H7 (cell line): ENCODE data around the gene CDK1. TPM values are rescaled to one million over a fixed set of nuclear protein-coding genes. Genes with fewer than 3 reads are reported as not detected.

ENCODE experiments used
- DNase-seq: peaks from one replicate; pipeline ENCODE4 v3.0.0; 2012
- H3K27me3 ChIP-seq: 2 replicates; pipeline ENCODE4 v1.6.0; 2011; ENCODE audit warnings: mild to moderate bottlenecking, low read length; ENCODE audit not compliant: control insufficient read depth, insufficient read depth
- H3K36me3 ChIP-seq: replicated peaks from 2 replicates; pipeline ENCODE4 v1.5.1; 2011; ENCODE audit warnings: low read length; ENCODE audit not compliant: control insufficient read depth, insufficient read depth
- H3K4me3 ChIP-seq: 2 replicates; pipeline ENCODE4 v1.5.1; 2011; ENCODE audit warnings: low read depth, mild to moderate bottlenecking, control low read depth, low read length, moderate library complexity; ENCODE audit not compliant: insufficient read depth
- total RNA-seq: library from RNA; depleted of rRNA; stranded (reverse); fragments of >200 nt; shearing (Covaris generic); gene quantifications from 2 replicates; pipeline ENCODE4 v1.2.3, GENCODE V29; 2014

Gene CDK1
- total RNA-seq, 1 experiment from 2014 or later = 187 TPM

DNA sequence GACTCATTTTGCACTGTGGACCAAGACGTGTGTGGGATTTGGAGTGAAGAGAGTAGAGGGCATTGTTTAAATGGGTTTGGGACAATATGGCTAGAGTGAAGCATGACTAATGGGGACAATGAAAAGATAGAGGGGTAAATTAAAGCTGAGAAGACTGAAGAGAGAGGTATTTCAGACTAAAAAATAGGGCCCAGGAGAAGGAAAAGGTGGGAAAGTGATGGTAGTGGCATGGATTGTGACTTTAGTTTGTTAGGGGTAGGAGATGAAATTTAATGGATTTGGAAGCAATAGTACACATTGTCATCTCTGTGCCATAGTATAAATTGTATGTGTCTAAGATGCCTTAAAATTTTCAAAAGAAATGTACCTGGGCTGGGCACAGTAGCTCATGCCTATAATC, 18.2 kb downstream of the CDK1 start:
- peaks cover 15% of the 10 kb centered on the region for H3K36me3 ChIP-seq

DNA sequence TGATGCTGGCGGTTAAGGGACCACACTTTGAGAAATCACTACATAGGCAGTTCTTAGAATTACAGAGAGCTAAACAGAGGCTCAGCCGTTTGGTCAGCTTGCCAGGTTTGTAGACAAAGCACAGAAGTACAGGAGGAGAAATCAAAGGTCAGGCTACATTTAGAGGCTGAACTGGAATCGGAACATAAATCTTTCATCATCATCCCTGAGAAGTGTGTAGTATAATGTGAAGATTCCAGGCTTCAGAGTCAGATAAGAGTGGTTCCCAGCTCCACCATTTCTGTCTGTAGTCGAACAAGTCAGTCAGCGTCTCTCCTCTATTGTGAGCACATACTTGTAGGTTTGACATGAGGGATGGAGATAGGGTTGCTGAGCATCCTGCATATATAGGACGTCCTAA, 18.9 kb downstream of the CDK1 start:
- H3K4me3 ChIP-seq = no peak overlapping the region

More for the DNA sequence above, 18.2 kb downstream of the CDK1 start:
- Histone ChIP-seq H3K27me3 (no peaks in the 10 kb centered on the region), H3K4me3 (no peak overlapping the region)
- no peak for DNase-seq

DNA sequence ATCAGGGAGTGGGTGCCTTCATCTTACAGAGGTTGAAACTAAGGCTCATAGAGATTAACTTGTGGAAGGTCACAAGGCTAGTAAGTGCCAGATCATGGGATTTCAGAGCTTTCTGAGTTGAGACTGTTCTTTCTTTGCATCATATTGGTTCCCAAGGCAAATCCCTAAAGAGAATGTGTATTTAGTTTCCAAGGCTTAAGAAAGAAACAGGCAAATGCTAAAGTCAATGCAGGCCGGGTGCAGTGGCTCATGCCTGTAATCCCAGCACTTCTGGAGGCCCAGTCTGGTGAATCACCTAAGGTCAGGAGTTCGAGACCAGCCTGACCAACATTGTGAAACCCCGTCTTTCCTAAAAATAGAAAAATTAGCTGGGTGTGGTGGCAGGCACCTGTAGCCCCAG, 19.8 kb downstream of the CDK1 start:
- H3K36me3 ChIP-seq = peaks cover 5% of the 10 kb centered on the region
- DNase-seq = no peak
- no peak overlapping the region for H3K4me3 ChIP-seq
- H3K27me3 ChIP-seq = no peaks in the 10 kb centered on the region

More for the DNA sequence above, 18.9 kb downstream of the CDK1 start:
- H3K27me3 ChIP-seq = no peaks in the 10 kb centered on the region
- H3K36me3 ChIP-seq = peaks cover 13% of the 10 kb centered on the region
- no peak for DNase-seq

DNA sequence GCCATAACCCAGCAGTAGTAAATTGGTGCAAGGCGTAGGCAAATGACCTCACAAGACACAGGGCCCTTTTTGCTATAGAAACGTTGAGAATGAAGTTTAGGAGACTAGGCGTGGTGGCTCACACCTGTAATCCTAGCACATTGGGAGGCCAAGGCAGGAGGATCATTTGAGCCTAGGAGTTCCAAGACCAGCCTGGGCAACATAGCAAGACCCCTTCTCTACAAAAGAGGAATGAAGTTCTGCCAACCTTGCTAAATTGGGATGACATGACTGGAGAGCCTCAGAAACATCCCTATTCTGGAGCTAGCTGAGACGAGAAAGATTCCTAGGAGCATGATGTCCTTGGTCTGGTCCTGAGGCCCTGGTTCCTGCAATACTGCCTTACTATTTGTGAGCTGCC, 20.6 kb downstream of the CDK1 start:
- Histone ChIP-seq H3K36me3 (peaks cover 2% of the 10 kb centered on the region), H3K27me3 (no peaks in the 10 kb centered on the region), H3K4me3 (no peak overlapping the region)
- DNase-seq = no peak

DNA sequence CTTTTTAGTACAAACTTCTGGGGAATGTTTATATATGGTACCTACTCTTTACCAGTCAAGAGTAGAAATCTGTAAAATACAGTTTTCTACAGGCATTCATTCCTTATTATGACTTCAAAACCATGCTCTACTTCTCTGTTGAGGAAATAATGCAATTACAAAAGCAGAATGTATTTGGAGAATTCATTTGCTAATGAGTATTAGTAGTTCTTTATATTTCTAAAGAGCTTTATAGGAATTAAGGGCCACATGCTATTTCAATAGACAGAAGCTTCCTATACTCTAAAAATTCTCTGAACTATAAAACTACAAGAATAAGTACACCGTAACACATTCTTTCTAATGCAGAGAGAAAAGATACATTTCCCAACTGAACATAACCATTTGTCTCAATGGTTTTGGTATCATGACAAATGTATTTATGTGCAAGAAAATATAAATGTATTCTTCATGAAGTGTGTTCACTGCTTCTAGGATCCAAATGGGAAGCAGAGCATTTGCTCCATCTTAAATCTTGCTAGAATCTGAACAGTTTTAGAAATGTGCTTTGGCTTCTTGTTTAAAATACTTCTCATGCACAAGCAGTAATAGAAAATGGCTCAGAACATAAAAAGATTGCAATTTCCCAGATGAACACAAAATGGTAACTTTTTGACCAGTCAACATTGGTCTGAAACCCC, 21.8 kb downstream of the CDK1 start:
- Histone ChIP-seq H3K36me3 (no peaks in the 10 kb centered on the region; the same call in 1 of the 2 replicates), H3K27me3 (no peaks in the 10 kb centered on the region), H3K4me3 (no peak overlapping the region)
- DNase-seq = no peak

DNA sequence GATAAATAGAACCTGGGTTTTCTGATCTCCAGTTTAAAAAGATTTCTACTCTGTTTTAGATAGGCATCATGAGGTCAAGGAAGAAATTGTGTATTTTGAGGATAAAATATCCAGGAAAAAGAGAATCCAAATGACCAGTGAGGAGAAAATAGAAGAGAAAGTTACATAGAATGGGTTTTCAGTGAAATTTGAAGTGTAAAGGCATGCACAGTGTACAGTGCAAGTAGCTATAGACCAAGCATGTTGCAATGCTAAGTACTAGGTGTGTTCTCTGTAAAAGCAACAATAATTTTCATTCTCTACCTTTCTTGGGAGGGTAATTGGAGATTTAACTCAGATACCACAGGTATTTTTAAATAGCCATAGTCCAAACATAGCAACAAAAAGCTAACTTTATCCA, 22.6 kb downstream of the CDK1 start:
- Histone ChIP-seq H3K4me3 (no peak overlapping the region), H3K27me3 (no peaks in the 10 kb centered on the region), H3K36me3 (no peaks in the 10 kb centered on the region; the same call in 1 of the 2 replicates)
- no peak for DNase-seq

DNA sequence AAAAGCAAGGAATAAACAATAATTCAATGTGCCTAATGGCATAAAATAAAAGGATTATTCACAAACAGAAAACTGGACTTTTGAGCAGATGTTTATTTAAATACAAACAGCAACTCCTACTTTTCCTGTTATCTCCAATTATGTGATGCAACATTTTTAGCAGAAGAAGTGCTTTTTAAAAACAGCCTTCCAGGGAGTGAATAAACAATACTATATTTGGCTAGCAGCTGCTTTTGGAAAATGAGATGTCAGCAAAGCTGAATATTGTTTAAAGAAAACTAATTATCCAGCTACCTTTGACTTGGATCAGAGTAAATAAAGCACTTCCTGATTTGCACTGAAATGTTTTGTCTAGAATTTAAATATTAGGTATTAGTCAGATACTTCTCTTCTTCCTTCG, 23.2 kb downstream of the CDK1 start:
- H3K4me3 ChIP-seq = no peak overlapping the region
- DNase-seq = no peak
- no peaks in the 10 kb centered on the region; the same call in 1 of the 2 replicates for H3K36me3 ChIP-seq
- no peaks in the 10 kb centered on the region for H3K27me3 ChIP-seq

DNA sequence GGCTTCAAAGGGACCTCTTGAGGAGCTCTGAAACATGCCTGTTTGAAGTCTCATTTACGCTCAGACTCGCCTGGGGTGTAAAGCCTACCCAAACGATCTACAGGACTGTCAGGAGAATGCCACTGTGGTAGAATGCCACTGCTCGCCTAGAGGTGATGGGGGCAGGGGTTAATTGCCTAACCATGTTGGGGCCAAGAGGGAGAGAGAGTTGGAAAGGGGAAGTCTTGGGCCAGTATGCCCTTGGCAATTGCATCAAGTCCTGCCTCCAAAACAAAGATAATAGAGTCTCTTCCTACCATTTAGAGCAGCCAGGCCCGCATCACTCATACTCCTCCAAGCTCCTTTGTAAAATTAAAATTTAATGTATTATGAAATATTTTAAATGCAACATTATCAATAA, 25.2 kb downstream of the CDK1 start:
- DNase-seq = no peak
- Histone ChIP-seq H3K36me3 (no peaks in the 10 kb centered on the region; the same call in 1 of the 2 replicates), H3K27me3 (no peaks in the 10 kb centered on the region), H3K4me3 (no peak overlapping the region)

DNA sequence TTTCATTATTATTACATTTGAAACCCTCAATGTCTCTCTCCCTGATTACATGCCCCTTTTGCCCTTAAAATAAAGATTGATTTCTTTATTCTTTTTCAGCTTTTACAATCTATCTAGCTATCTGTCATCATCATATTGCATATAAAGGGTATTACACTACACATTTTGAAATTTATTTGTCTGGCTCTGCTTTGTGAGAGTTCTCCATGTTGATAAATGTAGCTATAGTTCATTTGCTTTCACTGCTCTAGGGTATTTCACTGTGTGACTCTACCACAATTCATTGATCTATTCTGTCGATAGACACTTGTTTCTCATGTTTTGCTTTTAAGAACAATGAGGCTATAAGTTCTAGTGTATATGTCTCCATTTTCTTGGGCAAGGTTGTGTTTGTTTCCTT, 25.6 kb downstream of the CDK1 start:
- no peaks in the 10 kb centered on the region; the same call in 1 of the 2 replicates for H3K36me3 ChIP-seq
- H3K27me3 ChIP-seq = no peaks in the 10 kb centered on the region
- DNase-seq = no peak
- no peak overlapping the region for H3K4me3 ChIP-seq

DNA sequence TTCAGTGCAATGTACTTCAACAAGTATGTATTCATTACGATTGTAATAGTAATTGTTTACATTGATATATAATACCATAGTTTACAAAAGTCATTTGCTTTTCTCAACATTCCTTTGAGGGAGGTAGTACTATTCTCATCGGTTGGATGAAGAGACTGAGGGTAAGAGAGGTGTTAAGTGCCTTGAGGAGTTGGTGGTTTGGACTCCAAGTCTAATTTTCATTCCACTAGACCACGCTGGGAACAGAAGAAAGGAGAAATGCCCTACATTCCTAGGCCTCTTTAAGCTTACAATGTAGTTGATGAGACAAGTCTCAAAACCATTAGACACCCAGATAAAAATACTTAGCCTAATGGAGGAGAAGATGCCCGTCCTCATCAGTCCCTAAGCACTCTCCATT, 28.6 kb downstream of the CDK1 start:
- DNase-seq = no peak
- Histone ChIP-seq H3K4me3 (no peak overlapping the region), H3K36me3 (no peaks in the 10 kb centered on the region), H3K27me3 (no peaks in the 10 kb centered on the region)

DNA sequence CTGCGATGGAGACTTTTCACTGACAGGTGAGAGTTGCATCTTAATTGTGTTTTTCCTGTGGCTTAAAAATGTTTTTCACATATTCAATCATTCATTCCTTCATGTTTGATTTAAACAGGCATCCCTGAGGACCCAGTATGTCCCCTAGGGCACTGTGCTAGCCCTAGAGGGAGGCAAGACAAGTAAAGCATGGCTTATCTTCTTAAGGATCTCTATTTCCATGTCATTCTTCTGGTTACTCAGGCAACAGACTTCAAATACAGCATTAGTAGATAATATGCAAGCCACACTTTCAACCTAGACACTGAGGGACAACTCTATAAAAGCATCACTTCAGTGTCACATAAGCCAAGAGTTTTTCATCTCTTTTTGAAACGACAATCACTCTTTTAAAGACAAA, 29.2 kb downstream of the CDK1 start:
- no peak overlapping the region for H3K4me3 ChIP-seq
- no peaks in the 10 kb centered on the region for H3K36me3 ChIP-seq
- DNase-seq = no peak
- no peaks in the 10 kb centered on the region for H3K27me3 ChIP-seq

DNA sequence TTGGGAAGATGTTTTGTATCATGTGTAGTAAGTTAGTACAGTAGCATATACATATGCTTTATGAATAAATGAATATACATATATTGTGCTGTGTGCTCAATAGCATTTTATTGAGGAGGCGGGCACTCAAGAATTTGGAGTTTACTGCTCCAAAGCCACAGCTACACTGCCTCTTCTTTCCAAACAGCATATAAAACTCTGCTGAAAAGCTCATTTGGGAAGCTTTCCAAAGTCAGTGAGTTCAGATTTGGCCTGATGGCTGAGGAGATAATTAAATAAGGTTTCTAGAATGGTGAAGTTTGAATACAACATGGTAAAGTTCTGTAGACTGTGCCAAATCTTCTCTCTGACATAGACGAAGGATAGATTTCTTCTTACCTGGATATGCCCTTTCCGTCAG, 29.8 kb downstream of the CDK1 start:
- Histone ChIP-seq H3K36me3 (no peaks in the 10 kb centered on the region), H3K27me3 (no peaks in the 10 kb centered on the region), H3K4me3 (no peak overlapping the region)
- no peak for DNase-seq

DNA sequence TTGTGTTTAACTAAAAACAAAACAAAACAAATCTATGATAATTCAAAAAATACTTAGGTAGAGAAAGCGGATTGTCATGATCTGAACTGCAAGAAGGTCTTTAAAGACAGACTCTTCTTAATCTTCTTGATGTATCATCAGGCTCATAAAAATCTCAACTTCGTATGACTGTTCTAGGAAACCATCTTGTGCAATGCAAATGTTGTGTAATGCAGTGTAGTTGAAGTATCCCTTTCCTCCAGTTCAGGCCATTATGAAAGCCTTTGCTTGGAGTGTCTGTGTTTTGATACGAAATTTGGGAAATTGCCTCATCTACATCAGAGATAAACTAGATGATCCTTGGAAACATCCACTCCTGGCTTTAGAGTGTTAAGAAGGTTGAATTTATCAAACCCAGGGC, 30.9 kb downstream of the CDK1 start:
- Histone ChIP-seq H3K27me3 (no peaks in the 10 kb centered on the region), H3K36me3 (no peaks in the 10 kb centered on the region), H3K4me3 (no peak overlapping the region)
- DNase-seq = no peak

DNA sequence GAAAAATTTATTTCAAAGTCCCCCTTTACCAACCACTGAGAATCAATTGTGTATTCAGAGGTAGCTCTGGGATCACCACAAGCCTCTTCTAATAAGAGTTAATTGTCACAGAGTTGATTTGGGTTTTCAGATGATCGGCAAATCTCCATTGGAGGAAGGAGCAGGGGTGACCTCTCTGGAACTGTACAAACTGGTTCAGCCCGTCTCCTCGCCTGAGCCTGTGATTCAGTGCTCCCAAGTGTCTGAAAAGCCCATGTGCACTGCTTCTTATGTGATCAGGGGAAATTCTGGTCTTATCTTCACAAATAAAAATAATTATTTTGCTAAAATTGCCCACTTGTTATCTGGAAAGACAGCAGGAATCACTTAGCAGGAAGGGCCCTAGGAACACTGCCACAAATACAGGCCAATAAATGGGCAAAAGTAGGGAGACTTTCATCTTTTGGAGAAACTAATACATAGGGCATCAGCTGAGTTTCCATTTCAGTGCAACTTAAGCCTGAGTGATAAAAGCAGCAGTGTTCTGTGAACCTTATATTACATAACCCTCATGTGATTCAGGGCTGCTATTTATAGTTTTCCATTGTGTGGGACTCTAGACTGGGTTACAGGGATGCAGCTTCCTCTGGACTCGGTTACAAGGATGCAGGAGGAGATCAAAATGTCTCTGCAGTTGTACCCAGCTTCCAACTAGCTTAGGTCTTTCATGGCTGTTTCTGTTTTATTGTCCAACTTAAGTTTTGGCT, 32.3 kb downstream of the CDK1 start:
- DNase-seq = no peak
- Histone ChIP-seq H3K36me3 (no peaks in the 10 kb centered on the region), H3K4me3 (no peak overlapping the region), H3K27me3 (no peaks in the 10 kb centered on the region)

DNA sequence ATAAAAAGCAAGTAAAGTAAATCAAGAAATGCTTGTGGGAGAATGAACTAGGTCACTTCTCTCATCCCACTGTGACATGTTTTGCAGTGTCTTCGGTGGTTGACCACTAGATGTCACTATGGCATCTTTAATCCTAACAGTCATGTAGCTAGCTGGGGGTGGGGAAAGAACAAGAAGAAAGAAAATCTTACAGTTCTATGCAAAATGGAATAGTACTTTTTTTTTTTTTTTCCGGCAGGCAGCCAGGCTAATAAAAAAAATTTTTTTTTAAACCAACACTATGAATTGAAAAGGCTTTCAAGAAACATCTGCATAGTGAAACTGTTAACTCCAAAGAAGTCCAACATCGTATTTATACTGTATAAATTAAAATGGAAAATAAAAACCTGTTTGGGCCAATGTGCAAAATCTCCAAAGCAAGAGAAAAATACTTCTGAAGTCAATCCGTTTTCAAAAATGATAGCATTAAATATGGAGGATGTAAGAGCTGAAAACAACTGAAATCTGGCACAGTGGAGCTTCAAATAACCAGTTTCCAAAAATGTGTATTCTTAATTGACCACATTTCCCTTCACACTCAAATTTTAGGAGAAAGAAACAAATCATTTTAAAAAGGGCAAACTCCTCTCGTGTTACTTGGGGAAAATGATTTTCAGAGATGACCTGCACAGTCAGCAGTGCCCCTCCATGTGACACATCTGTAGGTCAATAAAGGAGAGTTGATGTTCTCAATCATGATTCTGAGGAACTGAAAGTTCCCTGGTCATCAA, 38.5 kb downstream of the CDK1 start:
- DNase-seq = peak; percentile 43
- Histone ChIP-seq H3K27me3 (no peaks in the 10 kb centered on the region), H3K36me3 (no peaks in the 10 kb centered on the region), H3K4me3 (no peak overlapping the region)
